Measurements from ENCODE around the gene KCTD20. TPM values are rescaled to one million over a fixed set of nuclear protein-coding genes. Genes with fewer than 3 reads are reported as not detected.
"Not testable (repeated sequence)": the region's sequence is repeated elsewhere in the genome, so short reads cannot be mapped to it uniquely, and the experiment has no call there.

KCTD20 gene
- total RNA-seq, 4 donors from 2014 or later = 32.4 to 55.3 (median 37.2) TPM

DNA sequence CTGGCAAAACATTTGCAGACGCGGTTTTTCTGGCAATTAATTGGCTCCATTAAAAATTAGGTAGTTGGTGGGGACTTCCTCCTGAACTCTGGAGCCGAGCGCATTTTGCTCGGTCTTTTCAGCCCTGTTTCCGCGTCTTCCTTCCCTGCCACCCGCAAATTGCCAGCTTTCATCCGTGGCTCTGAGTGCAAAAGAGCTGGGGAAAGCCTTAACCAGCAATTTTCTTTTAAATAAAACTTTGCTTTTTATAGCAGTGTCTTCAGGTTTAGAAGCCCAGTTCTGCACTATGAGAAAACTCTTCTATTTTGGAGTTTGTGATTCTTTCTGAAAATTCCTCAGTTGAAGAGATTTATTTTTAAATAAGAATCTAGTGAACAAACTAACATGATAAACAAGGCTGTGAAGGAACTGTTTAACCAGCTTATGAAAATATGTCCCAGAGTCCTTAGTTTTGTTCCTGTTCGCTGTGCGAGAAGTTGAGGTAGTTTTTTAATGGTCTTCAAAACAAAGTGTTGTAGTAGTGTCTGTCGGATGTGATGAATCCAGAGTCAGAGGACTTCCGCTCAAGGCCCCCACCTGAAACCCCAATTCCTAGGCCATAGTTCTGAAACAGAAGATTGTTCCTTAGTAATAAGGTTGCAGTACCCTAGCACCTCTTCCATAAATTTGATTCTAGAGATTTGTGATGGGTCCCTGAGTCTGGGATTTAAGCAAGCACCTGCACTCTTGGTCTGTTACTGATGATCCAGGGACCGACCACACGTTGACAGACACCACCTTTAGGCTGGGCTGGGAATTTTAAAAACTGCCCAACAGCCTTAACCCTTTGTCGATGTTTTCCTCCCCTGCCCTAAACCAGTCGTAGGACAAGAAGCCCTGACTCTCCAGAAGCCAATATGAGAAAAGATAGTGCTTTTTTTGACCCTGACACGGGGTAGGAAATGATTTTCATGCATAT, 950 bp downstream of the KCTD20 start:
- Histone ChIP-seq H3K9me3 (no peaks in the 10 kb centered on the region), H3K27me3 (no peaks in the 10 kb centered on the region), H3K4me3 (replicated peaks in 1 of 3) (peak overlapping the region; percentile 28 to 96 (median 86)), H3K4me1 (peaks cover 24 to 36% of the 10 kb centered on the region in 2 donors), H3K36me3 (no peaks in the 10 kb centered on the region), H3K27ac (peak overlapping the region; percentile 78 to 99 (median 99))
- intact Hi-C loops (cut with DNase I) = loop anchor here (10.0 kb wide), 1 partner anchor 151 kb away; the partner anchor contains the start of gene SRSF3
- 4 to 5% methylated on average over 16 to 18 of the region's 18 CpGs for WGBS, 2 donors
- no peak for TF ChIP-seq CTCF (IDR thresholded peaks at IDR 0.05)
- peak in 1 of 2 donors; percentile 3 for TF ChIP-seq POLR2A (IDR thresholded peaks at IDR 0.05)
- no peak for DNase-seq

DNA sequence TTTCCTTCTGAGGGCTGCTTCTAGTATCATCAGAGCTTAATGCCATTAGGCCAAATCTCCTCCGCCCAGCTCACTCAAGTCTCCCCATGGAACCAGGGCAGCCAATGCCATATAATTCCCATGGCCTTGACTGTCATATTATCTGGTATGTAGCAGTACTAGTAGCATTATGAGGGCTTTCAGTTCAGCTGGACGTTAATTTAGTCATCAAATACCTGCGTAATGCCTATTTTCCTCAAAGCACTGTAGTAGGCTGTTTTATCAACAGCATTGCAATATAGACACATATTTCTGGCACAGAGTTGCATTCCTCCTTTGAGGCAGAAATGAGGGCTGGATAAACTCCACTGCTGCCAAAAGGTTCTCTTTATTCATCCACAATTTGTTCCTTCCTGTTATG, 1.7 kb downstream of the KCTD20 start:
- intact Hi-C loops (cut with DNase I) = loop anchor here (10.0 kb wide), 1 partner anchor 150 kb away; the partner anchor contains the start of gene SRSF3
- DNase-seq = no peak

GRCh38 chr6:36445621-36446020, 2.8 kb downstream of the KCTD20 start:
- DNase-seq = no peak
- H3K9me3 ChIP-seq = no peaks in the 10 kb centered on the region
- H3K27ac ChIP-seq = no peak overlapping the region
- TF ChIP-seq CTCF (IDR thresholded peaks at IDR 0.05) (no peak), POLR2A (IDR thresholded peaks at IDR 0.05) (no peak)
- H3K36me3 ChIP-seq = no peaks in the 10 kb centered on the region
- H3K4me3 ChIP-seq (replicated peaks in 1 of 3) = no peak overlapping the region
- H3K27me3 ChIP-seq = no peaks in the 10 kb centered on the region
- H3K4me1 ChIP-seq = peaks cover 24 to 36% of the 10 kb centered on the region in 2 donors
- intact Hi-C loops (cut with DNase I) = loop anchor here (10.0 kb wide), 1 partner anchor 149 kb away; the partner anchor contains the start of gene SRSF3

More for the DNA sequence above, 1.7 kb downstream of the KCTD20 start:
- Histone ChIP-seq H3K36me3 (no peaks in the 10 kb centered on the region), H3K27me3 (no peaks in the 10 kb centered on the region), H3K9me3 (no peaks in the 10 kb centered on the region), H3K27ac (peak overlapping the region in 2 of 3 donors; percentile 99), H3K4me3 (replicated peaks in 1 of 3) (no peak overlapping the region), H3K4me1 (peaks cover 24 to 36% of the 10 kb centered on the region in 2 donors)
- 55 to 66% methylated on average over 3 of the region's 3 CpGs for WGBS, 2 donors
- no peak for TF ChIP-seq POLR2A (IDR thresholded peaks at IDR 0.05)

- H3K4me3 ChIP-seq (replicated peaks in 1 of 3); H3K9me3 ChIP-seq; H3K27me3 ChIP-seq; DNase-seq; H3K36me3 ChIP-seq; H3K27ac ChIP-seq: not testable (repeated sequence)
- 95 to 97% methylated on average over 10 of the region's 10 CpGs for WGBS, 2 donors
- intact Hi-C loops (cut with DNase I) = loop anchor here (10.0 kb wide), 1 partner anchor 146 kb away; the partner anchor contains the start of gene SRSF3
- peaks cover 9 to 16% of the 10 kb centered on the region in 2 donors for H3K4me1 ChIP-seq
Observed at GRCh38 chr6:36449173-36449572, 6.4 kb downstream of the KCTD20 start.

DNA sequence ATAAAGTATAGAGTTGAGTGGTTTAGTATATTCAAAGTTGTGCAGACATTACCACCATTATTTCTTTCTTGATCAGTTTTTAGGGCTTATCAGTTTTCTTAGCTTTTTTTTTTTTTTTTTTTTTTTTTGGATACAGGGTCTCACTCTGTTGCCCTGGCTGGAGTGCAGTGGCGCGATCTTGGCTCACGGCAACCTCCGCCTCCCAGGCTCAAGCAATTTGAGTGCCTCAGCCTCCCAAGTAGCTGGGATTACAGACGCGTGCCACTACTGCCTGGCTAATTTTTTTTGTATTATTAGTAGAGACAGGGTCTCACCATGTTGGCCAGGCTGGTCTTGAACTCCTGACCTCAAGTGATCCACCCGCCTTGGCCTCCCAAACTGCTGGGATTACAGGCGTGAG, 10.1 kb downstream of the KCTD20 start:
- DNase-seq; H3K36me3 ChIP-seq; H3K4me3 ChIP-seq (replicated peaks in 1 of 3); H3K27me3 ChIP-seq; H3K9me3 ChIP-seq; intact Hi-C loops (cut with DNase I); H3K27ac ChIP-seq: not testable (repeated sequence)
- 96 to 98% methylated on average over 8 of the region's 8 CpGs for WGBS, 2 donors
- H3K4me1 ChIP-seq = peaks cover 4 to 11% of the 10 kb centered on the region in 2 donors

DNA sequence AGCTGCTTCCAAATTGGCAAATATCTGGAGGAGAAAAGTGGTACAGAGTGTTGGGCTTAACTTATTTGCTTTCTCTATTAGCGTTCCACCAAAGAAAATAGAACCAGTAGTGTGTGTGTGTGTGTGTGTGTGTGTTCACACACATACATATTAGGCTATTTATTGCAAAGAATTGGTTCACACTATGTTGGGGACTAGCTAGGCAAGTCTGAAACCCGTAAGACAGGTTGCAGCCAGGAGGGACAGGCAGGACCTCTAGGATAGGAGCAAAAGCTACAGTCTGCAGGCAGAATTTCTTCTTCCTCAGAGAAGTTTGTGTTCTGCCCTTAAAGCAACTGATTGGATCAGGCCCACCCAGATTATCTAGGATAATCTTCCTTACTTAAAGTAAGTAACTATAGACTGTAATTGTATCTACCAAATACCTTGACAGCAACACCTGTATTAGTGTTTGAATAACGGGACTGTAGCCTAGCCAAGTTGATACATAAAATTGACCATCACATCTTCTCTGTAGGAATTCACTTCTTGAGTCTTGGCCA, 12.8 kb downstream of the KCTD20 start:
- 59 to 70% methylated on average over 3 of the region's 3 CpGs for whole genome bisulfite sequencing, 2 donors
- no peaks in the 10 kb centered on the region for H3K27me3 ChIP-seq
- H3K4me1 ChIP-seq = peaks cover 4 to 11% of the 10 kb centered on the region in 2 donors
- intact Hi-C loops (cut with DNase I) = no loop called here
- no peak overlapping the region for H3K4me3 ChIP-seq (replicated peaks in 1 of 3)
- TF ChIP-seq POLR2A (IDR thresholded peaks at IDR 0.05) = no peak
- H3K36me3 ChIP-seq = no peaks in the 10 kb centered on the region
- no peaks in the 10 kb centered on the region for H3K9me3 ChIP-seq
- peak; percentile 33 to 44 for DNase-seq
- H3K27ac ChIP-seq = peak overlapping the region; percentile 2 to 48 (median 33)

- TF ChIP-seq CTCF (IDR thresholded peaks at IDR 0.05) = no peak
- TF ChIP-seq POLR2A (IDR thresholded peaks at IDR 0.05) = no peak
- Histone ChIP-seq H3K4me1 (peaks cover 4 to 11% of the 10 kb centered on the region in 2 donors), H3K27me3 (no peaks in the 10 kb centered on the region), H3K4me3 (replicated peaks in 1 of 3) (no peak overlapping the region), H3K9me3 (no peaks in the 10 kb centered on the region), H3K36me3 (no peaks in the 10 kb centered on the region), H3K27ac (no peak overlapping the region)
- intact Hi-C loops (cut with DNase I) = no loop called here
- no peak for DNase-seq
Observed at GRCh38 chr6:36459501-36459900, 16.7 kb downstream of the KCTD20 start.

Measured in thyroid gland (tissue), 4 donors.